ENCODE measurements around the gene NTNG1. TPM values are rescaled to one million over a fixed set of nuclear protein-coding genes. Genes with fewer than 3 reads are reported as not detected.

The NTNG1 gene
- total RNA-seq, 4 donors from 2014 or later: 0.41 to 1.3 TPM; not detected in 2

DNA sequence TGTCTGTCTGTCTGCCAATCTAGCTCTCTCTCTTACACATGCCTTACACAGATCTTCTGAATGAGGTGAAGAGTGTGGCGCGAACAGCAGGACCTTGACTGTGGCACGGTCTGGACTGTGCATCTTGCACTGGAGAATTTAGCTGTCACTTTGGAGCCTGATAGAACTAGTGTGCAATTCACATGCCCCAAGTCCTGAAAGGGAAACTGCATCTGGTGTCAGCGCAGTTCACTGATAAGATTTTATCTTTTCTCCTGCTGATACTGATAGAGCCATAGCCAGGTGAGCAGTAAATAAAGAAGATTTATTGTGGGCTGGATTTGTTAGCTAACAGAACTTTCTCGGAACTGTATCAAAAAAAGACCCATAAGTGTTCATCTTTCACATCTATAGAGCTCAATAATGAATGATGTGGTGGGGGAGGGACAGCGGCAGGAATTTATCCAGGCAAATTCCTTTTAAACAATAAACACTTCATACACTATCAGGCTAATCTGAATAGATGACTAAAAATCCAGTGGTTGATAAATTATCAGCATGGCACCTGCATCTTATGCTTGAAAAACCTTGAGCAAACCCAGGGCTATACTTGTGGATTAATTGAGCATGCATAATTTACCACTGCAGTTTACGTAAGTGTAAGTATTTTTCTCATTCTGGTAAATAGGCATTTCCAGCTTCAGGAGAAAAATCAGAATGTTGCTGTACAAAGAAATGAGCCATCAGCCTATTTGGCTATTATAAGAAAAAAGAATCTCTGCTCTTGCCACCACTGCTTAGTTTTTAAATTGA lies 104.1 kb downstream of the NTNG1 start:
- Histone ChIP-seq H3K27me3 (no peaks in the 10 kb centered on the region), H3K27ac (no peak overlapping the region), H3K4me3 (no peak overlapping the region), H3K36me3 (no peaks in the 10 kb centered on the region), H3K4me1 (no peaks in the 10 kb centered on the region), H3K9me3 (no peaks in the 10 kb centered on the region)
- intact Hi-C loops (cut with DNase I): no loop called here
- 52 to 63% methylated on average over 7 of the region's 7 CpGs for WGBS, 2 donors
- TF ChIP-seq POLR2A (IDR thresholded peaks at IDR 0.05): no peak
- TF ChIP-seq, protein P1, sequence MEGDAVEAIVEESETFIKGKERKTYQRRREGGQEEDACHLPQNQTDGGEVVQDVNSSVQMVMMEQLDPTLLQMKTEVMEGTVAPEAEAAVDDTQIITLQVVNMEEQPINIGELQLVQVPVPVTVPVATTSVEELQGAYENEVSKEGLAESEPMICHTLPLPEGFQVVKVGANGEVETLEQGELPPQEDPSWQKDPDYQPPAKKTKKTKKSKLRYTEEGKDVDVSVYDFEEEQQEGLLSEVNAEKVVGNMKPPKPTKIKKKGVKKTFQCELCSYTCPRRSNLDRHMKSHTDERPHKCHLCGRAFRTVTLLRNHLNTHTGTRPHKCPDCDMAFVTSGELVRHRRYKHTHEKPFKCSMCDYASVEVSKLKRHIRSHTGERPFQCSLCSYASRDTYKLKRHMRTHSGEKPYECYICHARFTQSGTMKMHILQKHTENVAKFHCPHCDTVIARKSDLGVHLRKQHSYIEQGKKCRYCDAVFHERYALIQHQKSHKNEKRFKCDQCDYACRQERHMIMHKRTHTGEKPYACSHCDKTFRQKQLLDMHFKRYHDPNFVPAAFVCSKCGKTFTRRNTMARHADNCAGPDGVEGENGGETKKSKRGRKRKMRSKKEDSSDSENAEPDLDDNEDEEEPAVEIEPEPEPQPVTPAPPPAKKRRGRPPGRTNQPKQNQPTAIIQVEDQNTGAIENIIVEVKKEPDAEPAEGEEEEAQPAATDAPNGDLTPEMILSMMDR (IDR thresholded peaks at IDR 0.05): no peak
- no peak for DNase-seq

DNA sequence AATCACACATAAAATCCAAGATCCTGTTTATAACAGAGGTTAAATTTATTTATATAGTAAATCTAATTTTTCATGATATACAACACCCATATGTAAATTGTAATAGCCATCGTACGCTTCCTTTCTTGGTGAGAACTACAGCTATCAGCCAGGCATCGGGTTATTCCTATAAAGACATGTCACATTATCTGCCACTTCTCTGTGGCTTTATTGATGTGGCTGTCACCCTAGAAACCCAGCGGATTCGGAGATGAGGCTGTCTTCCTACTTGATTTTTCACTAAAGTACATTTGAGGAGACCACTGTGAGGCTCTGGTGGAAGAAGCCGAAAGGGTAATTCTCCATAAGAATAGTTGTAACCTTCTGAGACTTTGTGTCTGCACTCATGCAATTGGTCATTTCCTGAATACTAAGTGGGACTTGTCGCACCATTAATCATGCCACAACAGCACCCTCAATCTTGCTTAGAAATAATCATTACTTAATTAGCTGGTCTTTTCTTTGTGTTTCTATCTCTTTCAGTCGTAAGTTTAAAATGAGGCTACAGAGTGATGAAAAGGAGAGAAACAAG lies 106.0 kb downstream of the NTNG1 start:
- no peak overlapping the region for H3K27ac ChIP-seq
- no peaks in the 10 kb centered on the region for H3K4me1 ChIP-seq
- TF ChIP-seq, protein P1 (IDR thresholded peaks at IDR 0.05): no peak
- no peak for TF ChIP-seq POLR2A (IDR thresholded peaks at IDR 0.05)
- H3K9me3 ChIP-seq: no peaks in the 10 kb centered on the region
- no peaks in the 10 kb centered on the region for H3K36me3 ChIP-seq
- no peak overlapping the region for H3K4me3 ChIP-seq
- no peak for DNase-seq
- H3K27me3 ChIP-seq: no peaks in the 10 kb centered on the region
- intact Hi-C loops (cut with DNase I): no loop called here
- 61 to 69% methylated on average over 8 of the region's 8 CpGs for WGBS, 2 donors

DNA sequence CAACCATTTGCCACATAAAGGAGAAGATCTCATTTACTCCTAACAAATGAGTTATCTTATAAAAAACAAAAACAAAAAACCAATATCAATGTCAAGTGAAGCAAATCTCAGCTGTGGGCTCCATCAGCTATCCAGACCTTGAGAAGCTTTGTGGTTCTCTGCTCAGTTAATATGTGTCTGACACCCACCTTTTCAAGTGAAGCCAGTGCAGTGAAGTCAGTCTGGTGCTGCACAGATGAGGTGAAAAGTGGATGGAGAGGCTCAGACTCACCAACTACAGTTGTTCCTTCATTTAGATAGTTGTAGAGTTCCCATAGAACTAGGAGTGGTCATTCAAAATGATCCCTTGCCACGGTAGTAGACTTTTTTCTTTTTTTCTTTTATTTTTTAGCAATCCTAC lies 106.8 kb downstream of the NTNG1 start:
- Histone ChIP-seq H3K27me3 (no peaks in the 10 kb centered on the region), H3K27ac (no peak overlapping the region), H3K36me3 (no peaks in the 10 kb centered on the region), H3K9me3 (no peaks in the 10 kb centered on the region), H3K4me3 (no peak overlapping the region), H3K4me1 (no peaks in the 10 kb centered on the region)
- DNase-seq: no peak
- intact Hi-C loops (cut with DNase I): no loop called here
- TF ChIP-seq POLR2A (IDR thresholded peaks at IDR 0.05): no peak
- TF ChIP-seq, protein P1 (IDR thresholded peaks at IDR 0.05): no peak
- WGBS, 2 donors: 43 to 73% methylated on average over 1 of the region's 1 CpG

DNA sequence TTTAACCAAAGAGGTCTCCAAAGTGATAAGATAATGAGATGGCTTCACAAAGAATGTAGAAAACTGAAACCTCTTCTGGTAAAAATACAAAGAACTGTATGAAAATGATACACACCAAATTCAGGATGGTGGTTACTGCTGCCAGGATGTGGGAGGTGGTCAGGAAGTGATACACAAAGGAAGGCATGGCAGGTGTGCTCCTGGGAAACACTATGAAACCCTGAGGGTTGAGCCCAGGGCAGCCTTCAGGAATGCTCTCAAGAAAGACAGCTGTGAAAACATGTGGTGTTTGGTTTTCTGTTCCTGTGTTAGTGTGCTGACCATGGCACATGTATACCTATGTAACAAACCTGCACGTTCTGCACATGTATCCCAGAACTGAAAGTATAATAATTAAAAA lies 109.3 kb downstream of the NTNG1 start:
- Histone ChIP-seq H3K9me3 (no peaks in the 10 kb centered on the region), H3K4me3 (no peak overlapping the region), H3K27ac (no peak overlapping the region), H3K27me3 (no peaks in the 10 kb centered on the region), H3K36me3 (no peaks in the 10 kb centered on the region), H3K4me1 (no peaks in the 10 kb centered on the region)
- no peak for DNase-seq
- intact Hi-C loops (cut with DNase I): no loop called here
- TF ChIP-seq, protein P1 (IDR thresholded peaks at IDR 0.05): no peak
- no peak for TF ChIP-seq POLR2A (IDR thresholded peaks at IDR 0.05)
- WGBS, 2 donors: 14 to 33% methylated on average over 1 of the region's 1 CpG

DNA sequence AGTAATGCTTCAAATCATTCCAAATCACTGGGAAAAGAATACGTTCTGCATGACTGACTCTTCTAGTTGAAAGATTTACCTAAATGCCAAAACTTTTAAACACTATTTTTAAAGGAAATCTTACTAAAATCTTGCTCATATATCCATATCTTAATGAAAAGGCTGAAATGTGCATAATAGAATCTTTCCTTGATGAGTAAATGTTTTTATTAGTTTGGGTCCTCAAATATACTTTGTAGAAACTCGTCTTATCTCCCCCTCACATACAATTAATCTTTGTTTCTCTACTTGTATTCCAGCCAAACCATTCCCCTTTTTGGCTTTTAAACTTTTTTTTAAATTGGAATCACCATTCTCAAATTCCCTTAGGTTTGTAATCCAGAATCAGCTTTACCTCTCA lies 110.2 kb downstream of the NTNG1 start:
- H3K36me3 ChIP-seq: no peaks in the 10 kb centered on the region
- intact Hi-C loops (cut with DNase I): no loop called here
- 31 to 40% methylated on average over 2 of the region's 2 CpGs for WGBS, 2 donors
- no peaks in the 10 kb centered on the region for H3K9me3 ChIP-seq
- DNase-seq: no peak
- TF ChIP-seq, protein P1 (IDR thresholded peaks at IDR 0.05): no peak
- TF ChIP-seq POLR2A (IDR thresholded peaks at IDR 0.05): no peak
- H3K4me3 ChIP-seq: no peak overlapping the region
- no peaks in the 10 kb centered on the region for H3K27me3 ChIP-seq
- H3K4me1 ChIP-seq: no peaks in the 10 kb centered on the region
- H3K27ac ChIP-seq: no peak overlapping the region

Data from esophagus squamous epithelium (tissue), 5 donors.